Vein endothelial cell (primary cell): ENCODE measurements around the gene RWDD4. TPM values are rescaled to one million over a fixed set of nuclear protein-coding genes. Genes with fewer than 3 reads are reported as not detected.

ENCODE experiments used
- small RNA-seq: library from RNA; depleted of rRNA; stranded (forward); fragments of <200 nt; gene quantifications from one replicate; pipeline ENCODE3, GENCODE V24; 2012
- total RNA-seq: library from RNA; depleted of rRNA; stranded (reverse); fragments of >200 nt; gene quantifications from 2 replicates; pipeline ENCODE4 v1.2.3, GENCODE V29; 2012

Gene RWDD4
- total RNA-seq = 13.7 and 19.2 TPM in 2 replicates

DNA sequence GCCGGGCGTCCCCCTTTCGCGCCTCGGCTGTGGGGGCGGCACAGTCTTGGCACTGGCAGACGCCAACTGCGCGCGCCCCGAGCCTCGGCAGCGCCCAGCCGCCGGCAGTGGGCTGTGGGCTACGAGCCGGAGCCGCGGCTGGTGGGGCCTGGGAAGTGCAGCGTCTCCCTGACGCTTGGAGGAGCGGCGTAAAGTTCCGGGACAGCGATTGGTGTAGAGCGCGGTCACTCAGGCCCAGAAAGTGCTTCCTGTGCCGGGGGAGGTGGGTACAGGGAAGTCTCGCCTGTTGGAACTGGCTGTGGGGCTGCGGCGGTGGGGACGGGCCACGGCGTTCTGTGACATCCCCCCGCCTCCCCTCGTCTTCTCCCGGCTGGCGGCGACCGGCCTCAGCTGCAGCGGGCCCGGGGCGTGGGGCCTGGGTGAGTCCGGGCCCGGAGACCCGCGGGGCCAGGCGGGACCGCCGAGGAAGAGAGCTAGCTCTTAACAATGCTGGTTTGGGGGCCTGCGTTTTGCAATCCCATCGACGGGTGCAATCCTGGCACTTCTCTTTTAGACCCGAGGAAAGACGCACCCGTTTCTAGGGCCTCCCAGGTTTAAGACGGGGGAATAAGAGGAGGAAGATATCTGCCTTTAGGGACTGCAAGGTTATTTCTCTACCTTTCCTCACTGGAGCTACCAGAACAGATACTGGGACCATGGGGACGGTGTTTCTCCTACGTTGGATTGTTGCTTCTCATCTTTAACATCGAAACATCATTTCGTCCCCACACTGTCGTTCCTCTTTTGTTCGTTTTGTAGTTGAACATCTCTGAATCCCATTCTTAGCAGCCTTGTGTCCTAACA is at the start of gene RWDD4, which contains the start of gene TRAPPC11:
Gene RWDD4 (minus strand): TSS at position 157 of the 843 bp plus-strand sequence. CDS start 233 bp downstream, outside the sequence.
Gene TRAPPC11 (plus strand): TSS at position 265 of the 843 bp plus-strand sequence. CDS start 4,575 bp downstream, outside the sequence.

Small RNA genes within 50 kb of the gene (small RNA-seq; reads per million reads assigned to genes)
- gene RNU6-1053P = not detected
- gene RNU6-335P = not detected
- not detected for gene RNU6-479P

Other genes with a start within 250 kb of the RWDD4 start
- 12.7 and 16.3 TPM in 2 replicates for gene CDKN2AIP, start 214.5 kb downstream of the RWDD4 start, total RNA-seq
- gene ING2, start 154.1 kb downstream of the RWDD4 start, total RNA-seq = 3.3 and 7.5 TPM in 2 replicates
- 40.0 and 43.8 TPM in 2 replicates for gene TRAPPC11, start 108 bp upstream of the RWDD4 start, total RNA-seq
- gene STOX2, start 246.1 kb upstream of the RWDD4 start, total RNA-seq = 0.98 and 1.3 TPM in 2 replicates